ENCODE measurements around the gene MOG.
A peak's percentile ranks its signal among the peaks of the same experiment; 100 is the strongest.
"Not testable (repeated sequence)": the region's sequence is repeated elsewhere in the genome, so short reads cannot be mapped to it uniquely, and the experiment has no call there.

Gene MOG

DNA sequence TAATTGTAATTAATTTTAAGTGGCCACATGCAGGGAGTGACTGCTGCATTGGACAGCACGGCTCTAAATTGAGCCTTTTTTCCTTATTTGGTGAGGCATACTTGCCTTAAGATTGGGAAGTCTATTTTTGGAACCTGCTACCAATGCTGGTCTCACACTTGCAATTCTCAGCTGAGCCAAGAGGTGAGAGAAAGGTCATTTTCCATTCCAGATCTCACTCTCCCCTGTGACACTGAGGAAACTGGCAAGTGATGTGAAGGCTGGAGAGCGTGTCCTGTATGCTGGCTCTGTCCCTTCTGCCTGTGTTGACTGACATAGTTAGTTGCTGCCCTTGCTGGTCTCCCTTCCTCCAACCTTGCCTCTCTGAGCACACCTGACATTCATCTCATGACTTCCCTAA is 735 bp upstream of the MOG start:
- no peak for DNase-seq (ENCODE audit: extremely low spot score)
- POLR2A ChIA-PET: no interaction called here
- TF ChIP-seq CTBP1 (IDR thresholded peaks at IDR 0.05; ENCODE audit: borderline replicate concordance) (no peak), FOXM1 (IDR thresholded peaks at IDR 0.05; ENCODE audit: borderline replicate concordance) (no peak), SP1 (IDR thresholded peaks at IDR 0.05) (no peak), LEF1 (IDR thresholded peaks at IDR 0.05; ENCODE audit: borderline replicate concordance) (no peak), ARNT (IDR thresholded peaks at IDR 0.05) (no peak), ELF4 (IDR thresholded peaks at IDR 0.05) (no peak), TARDBP (IDR thresholded peaks at IDR 0.05) (no peak), HDGF (IDR thresholded peaks at IDR 0.05; ENCODE audit: borderline replicate concordance) (no peak), BHLHE40 (IDR thresholded peaks at IDR 0.05; ENCODE audit: borderline replicate concordance) (no peak), FOXA1 (IDR thresholded peaks at IDR 0.05) (no peak), FOXK2 (IDR thresholded peaks at IDR 0.05) (no peak)
- TF ChIP-seq, protein P1, sequence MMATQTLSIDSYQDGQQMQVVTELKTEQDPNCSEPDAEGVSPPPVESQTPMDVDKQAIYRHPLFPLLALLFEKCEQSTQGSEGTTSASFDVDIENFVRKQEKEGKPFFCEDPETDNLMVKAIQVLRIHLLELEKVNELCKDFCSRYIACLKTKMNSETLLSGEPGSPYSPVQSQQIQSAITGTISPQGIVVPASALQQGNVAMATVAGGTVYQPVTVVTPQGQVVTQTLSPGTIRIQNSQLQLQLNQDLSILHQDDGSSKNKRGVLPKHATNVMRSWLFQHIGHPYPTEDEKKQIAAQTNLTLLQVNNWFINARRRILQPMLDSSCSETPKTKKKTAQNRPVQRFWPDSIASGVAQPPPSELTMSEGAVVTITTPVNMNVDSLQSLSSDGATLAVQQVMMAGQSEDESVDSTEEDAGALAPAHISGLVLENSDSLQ (IDR thresholded peaks at IDR 0.05): no peak
- CTCF ChIA-PET: interaction anchor here (0.6 to 1.8 kb wide), 2 partner anchors 10 to 340 kb away, joined by 3 to 8 read pairs; no protein-coding TSS in a partner anchor

DNA sequence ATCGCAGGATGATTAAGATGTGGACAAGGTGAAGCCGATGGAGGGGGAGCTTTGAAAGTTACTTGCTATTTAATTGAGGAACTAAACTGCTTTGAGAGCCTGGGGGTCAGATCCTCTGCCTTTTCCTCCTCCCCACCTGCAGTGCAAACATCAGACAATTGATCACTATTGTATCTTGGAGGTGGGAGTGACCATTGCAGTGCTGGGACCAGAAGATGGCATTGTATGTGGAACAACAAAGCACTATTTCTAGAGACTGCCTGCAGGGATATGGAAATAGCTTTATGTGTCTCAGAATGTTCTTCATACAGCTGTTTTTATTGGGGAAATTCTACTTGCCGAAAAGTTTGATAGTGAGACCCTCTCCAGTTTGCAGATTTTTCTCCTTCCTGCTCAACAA is 4.2 kb downstream of the MOG start:
- ChIA-PET CTCF (interaction anchor here (7.6 kb wide), 1 partner anchor 9 kb away, joined by 118 read pairs; no protein-coding TSS in a partner anchor), POLR2A (no interaction called here)
- TF ChIP-seq TARDBP (IDR thresholded peaks at IDR 0.05) (no peak), FOXK2 (IDR thresholded peaks at IDR 0.05) (no peak), ARNT (IDR thresholded peaks at IDR 0.05) (no peak), L3MBTL2 (conservative IDR thresholded peaks at IDR 0.05) (no peak), ELF4 (IDR thresholded peaks at IDR 0.05) (no peak), NFRKB (IDR thresholded peaks at IDR 0.05) (no peak)
- DNase-seq (ENCODE audit: extremely low spot score): no peak

DNA sequence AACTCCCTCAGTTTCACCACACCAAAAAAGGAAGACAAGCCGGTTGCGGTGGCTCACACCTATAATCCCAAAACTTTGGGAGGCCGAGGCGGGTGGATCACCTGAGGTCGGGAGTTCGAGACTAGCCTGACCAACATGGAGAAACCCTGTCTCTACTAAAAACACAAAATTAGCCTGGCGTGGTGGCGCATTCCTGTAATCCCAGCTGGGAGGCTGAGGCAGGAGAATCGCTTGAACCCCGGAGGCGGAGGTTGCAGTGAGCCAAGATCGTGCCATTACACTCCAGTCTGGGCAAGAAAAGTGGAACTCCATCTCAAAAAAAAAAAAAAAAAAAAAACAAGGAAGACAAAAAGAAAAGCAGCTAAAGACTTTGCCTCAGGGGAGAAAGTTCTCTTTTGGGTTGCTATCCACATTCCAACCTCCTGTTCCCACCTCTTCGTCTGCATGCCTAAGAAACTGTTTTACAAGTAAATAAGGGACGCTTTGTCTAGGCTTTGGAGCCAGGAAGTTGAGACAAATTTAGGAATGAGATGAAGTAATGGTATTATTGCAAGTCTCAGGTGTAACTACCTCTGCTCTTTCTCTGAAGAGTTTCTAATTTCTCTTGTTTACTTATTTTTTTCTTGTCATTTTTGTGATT is 4.7 kb downstream of the MOG start:
- CTCF ChIA-PET: interaction anchor here (7.6 kb wide), 1 partner anchor 10 kb away, joined by 118 read pairs; no protein-coding TSS in a partner anchor
- DNase-seq (ENCODE audit: extremely low spot score); POLR2A ChIA-PET: not testable (repeated sequence)

DNA sequence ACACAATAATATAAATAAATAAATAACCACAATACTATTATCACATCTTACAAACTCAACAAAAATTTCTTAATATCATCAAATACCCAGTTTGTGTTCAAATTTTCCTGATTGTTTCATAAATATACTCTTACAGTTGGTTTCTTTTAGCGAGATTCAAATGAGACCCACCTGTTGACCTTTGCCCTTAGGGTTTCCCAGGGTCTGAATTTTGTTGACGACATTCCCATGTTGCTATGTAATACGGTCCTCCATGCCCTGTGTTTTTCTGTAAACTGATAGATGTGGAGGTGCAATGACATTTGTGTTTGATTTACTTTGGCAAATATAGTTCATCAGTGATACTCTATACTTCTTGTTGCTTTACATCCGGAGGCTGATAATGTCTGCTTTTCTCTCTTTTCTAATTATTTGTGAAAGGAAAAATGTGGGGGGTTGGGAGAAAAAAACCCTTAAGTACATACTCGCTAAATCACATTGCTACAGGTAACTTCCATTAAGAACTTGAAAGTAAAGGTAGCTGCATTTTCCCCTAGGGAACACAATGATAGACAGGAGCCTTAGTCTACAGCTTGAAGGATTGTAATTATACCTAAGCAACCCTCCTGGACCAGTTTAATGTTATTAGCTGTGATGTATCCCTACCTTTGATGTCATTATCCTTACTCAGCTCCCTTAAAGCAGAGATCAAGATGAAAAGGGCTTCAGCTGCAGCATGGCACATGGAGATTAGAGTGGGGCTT is 6.6 kb downstream of the MOG start:
- no peak for DNase-seq (ENCODE audit: extremely low spot score)
- POLR2A ChIA-PET: no interaction called here
- CTCF ChIA-PET: interaction anchor here (7.6 kb wide), 1 partner anchor 11 kb away, joined by 118 read pairs; no protein-coding TSS in a partner anchor
- no peak for TF ChIP-seq HDGF (IDR thresholded peaks at IDR 0.05; ENCODE audit: borderline replicate concordance)
- no peak for TF ChIP-seq CTBP1 (IDR thresholded peaks at IDR 0.05; ENCODE audit: borderline replicate concordance)
- no peak for TF ChIP-seq ZNF384 (IDR thresholded peaks at IDR 0.05)
- no peak for TF ChIP-seq ARNT (IDR thresholded peaks at IDR 0.05)
- no peak for TF ChIP-seq TARDBP (IDR thresholded peaks at IDR 0.05)
- TF ChIP-seq, protein P1 (IDR thresholded peaks at IDR 0.05): no peak
- no peak for TF ChIP-seq NFRKB (IDR thresholded peaks at IDR 0.05)
- TF ChIP-seq FOXA1 (IDR thresholded peaks at IDR 0.05): no peak
- no peak for TF ChIP-seq SUZ12 (IDR thresholded peaks at IDR 0.05)
- TF ChIP-seq ELF4 (IDR thresholded peaks at IDR 0.05): no peak
- TF ChIP-seq FOXM1 (IDR thresholded peaks at IDR 0.05; ENCODE audit: borderline replicate concordance): no peak
- no peak for TF ChIP-seq FOXK2 (IDR thresholded peaks at IDR 0.05)
- no peak for TF ChIP-seq L3MBTL2 (conservative IDR thresholded peaks at IDR 0.05)
- no peak for TF ChIP-seq BHLHE40 (IDR thresholded peaks at IDR 0.05; ENCODE audit: borderline replicate concordance)

DNA sequence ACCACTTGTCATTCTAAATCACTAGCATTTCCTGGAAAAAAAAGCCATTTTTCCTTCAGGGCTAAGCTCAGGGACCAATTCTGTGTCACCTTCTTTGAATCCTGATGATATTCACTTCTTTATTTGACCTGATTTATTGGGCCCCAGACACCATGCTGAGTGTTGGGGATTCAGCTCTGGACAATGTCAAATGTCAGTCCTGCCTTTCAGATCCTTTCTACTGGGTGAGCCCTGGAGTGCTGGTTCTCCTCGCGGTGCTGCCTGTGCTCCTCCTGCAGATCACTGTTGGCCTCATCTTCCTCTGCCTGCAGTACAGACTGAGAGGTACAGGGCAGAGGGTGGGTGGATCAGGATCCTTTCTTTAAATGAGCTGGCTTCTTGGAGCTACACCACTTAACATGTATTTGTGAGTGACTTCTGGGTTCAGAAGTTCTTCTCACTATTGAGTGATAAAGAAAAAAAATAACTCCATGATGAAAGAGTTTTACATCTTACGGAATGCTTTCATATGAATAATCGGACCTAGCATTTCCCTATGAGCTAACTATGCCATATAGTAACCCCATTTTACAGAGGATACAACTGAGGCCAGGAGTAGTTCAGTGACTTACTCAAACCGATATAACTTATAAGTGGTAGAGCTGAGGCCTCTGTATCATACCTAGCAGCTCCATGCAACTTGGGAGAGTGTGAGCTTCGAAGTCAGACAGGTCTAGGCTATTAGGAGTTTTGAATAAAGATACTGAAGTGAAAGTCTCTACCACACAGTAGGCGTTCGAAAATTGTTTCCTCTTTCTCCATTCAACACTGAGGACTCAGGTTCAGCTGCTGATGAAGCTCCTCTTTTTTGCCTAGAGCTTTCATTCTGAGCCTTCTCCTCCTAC is 9.3 kb downstream of the MOG start:
- TF ChIP-seq FOXM1 (IDR thresholded peaks at IDR 0.05; ENCODE audit: borderline replicate concordance) (no peak), L3MBTL2 (conservative IDR thresholded peaks at IDR 0.05) (no peak), FOXK2 (IDR thresholded peaks at IDR 0.05) (no peak)
- TF ChIP-seq, protein P1 (IDR thresholded peaks at IDR 0.05): peak; percentile 83
- CTCF ChIA-PET: interaction anchor here (0.7 to 7.6 kb wide), 4 partner anchors 14 to 87 kb away, joined by 3 to 118 read pairs (median 4); no protein-coding TSS in a partner anchor
- POLR2A ChIA-PET: interaction anchor here (1.0 kb wide), 1 partner anchor 16 kb away, joined by 5 read pairs; no protein-coding TSS in a partner anchor
- no peak for DNase-seq (ENCODE audit: extremely low spot score)

DNA sequence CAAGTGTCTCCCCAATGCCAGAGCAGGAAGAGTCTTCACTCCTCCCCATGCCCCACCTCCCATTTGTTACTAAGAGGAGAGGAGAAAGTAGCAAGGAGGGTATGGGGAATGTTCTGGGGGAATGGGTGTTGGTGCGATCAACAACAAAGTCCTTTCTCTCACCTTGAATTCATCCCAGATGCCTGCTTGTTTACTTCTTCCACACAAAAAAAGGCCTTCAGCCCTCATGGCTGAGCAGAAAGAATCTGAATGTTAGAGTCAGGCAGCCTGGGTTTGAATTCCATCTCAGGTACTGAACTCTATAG is 9.9 kb downstream of the MOG start:
- TF ChIP-seq SUZ12 (IDR thresholded peaks at IDR 0.05) (no peak), FOXM1 (IDR thresholded peaks at IDR 0.05; ENCODE audit: borderline replicate concordance) (no peak), LEF1 (IDR thresholded peaks at IDR 0.05; ENCODE audit: borderline replicate concordance) (no peak), L3MBTL2 (conservative IDR thresholded peaks at IDR 0.05) (no peak), BHLHE40 (IDR thresholded peaks at IDR 0.05; ENCODE audit: borderline replicate concordance) (no peak), ARNT (IDR thresholded peaks at IDR 0.05) (no peak), CTBP1 (IDR thresholded peaks at IDR 0.05; ENCODE audit: borderline replicate concordance) (no peak), SP1 (IDR thresholded peaks at IDR 0.05) (no peak), ZNF384 (IDR thresholded peaks at IDR 0.05) (no peak), FOXA1 (IDR thresholded peaks at IDR 0.05) (no peak), ELF4 (IDR thresholded peaks at IDR 0.05) (no peak), FOXK2 (IDR thresholded peaks at IDR 0.05) (no peak), TARDBP (IDR thresholded peaks at IDR 0.05) (no peak), NFRKB (IDR thresholded peaks at IDR 0.05) (no peak), HDGF (IDR thresholded peaks at IDR 0.05; ENCODE audit: borderline replicate concordance) (no peak)
- TF ChIP-seq, protein P1 (IDR thresholded peaks at IDR 0.05): no peak
- no peak for DNase-seq (ENCODE audit: extremely low spot score)
- CTCF ChIA-PET: interaction anchor here (1.0 to 7.6 kb wide), 2 partner anchors 15 to 30 kb away, joined by 5 to 118 read pairs; no protein-coding TSS in a partner anchor
- POLR2A ChIA-PET: interaction anchor here (1.0 kb wide), 1 partner anchor 16 kb away, joined by 5 read pairs; no protein-coding TSS in a partner anchor
